ENCODE measurements around the gene EIF2B5.
A peak's percentile ranks its signal among the peaks of the same experiment; 100 is the strongest.
"Not testable (repeated sequence)": the region's sequence is repeated elsewhere in the genome, so short reads cannot be mapped to it uniquely, and the experiment has no call there.

EIF2B5 gene

GRCh38 chr3:184148076-184148475 lies 12.9 kb downstream of the EIF2B5 start:
- DNase-seq: no peak

DNA sequence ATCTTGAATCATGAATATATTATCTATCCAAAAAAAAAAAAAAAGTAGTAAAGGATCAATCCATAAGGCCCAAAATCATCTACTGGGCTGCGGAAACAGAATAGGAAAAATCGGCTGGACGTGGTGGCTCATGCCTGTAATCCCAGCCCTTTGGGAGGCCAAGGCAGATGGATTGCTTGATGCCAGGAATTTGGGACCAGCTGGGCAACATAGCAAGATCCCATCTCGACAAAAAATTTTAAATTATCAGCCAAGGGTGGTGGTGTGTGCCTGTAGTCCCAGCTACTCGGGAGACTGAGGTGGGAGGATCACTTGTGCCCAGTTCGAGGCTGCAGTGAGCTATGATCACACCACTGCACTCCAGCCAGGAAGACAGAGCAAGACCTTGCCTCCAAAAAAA lies 14.0 kb downstream of the EIF2B5 start:
- no peak for DNase-seq

DNA sequence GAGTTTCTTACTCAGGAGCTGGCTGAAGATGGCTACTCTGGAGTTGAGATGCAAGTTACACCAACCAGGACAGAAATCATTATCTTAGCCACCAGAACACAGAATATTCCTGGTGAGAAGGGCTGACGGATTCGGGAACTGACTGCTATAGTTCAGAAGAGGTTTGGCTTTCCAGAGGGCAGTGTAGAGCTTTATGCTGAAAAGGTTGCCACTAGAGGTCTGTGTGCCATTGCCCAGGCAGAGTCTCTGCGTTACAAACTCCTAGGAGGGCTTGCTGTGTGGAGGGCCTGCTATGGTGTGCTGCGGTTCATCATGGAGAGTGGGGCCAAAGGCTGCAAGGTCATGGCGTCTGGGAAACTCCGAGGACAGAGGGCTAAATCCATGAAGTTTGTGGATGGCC lies 14.6 kb downstream of the EIF2B5 start:
- DNase-seq: not testable (repeated sequence)

DNA sequence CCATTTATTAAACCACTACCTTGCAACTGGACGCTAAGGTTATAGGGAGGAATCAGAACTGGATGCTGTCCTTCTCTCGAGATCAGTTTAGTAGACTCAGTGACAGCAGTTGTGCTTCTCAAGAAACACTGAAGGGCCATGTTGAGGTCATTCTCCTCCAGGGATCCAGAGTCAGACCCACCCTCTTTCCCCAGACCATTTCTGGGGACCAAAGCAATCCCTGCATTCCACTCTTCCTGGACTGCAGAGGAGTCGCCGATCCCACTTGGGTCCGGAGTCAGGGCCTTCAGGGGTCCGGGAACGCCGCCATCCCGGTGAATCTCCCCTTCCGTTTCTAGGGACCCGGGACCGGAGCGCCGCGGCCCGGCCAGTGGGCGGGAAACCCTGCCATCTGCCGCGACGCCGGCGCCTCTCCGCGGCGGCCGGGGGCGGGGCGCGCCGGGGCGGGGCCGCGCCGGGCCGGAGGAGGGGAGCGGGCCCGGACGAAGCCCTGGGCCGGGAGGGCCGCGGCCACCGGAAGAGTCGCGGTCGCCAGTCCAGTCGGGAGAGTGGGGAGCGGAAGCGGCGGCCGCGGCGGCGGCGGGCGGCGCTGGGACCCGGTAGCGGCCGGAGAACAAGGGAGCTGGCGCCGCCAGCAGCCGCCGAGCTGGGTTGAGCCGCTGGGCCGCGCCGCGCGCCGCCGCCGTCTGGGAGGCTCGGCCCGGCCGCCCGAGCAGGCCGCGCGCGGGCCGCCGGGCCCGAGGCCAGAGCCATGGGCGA lies 19.9 kb downstream of the EIF2B5 start, which contains the start of gene DVL3:
Gene DVL3 (plus strand): TSS at position 493 of the 759 bp plus-strand sequence. CDS start 259 bp downstream, at position 752.
- peak; percentile 59 for DNase-seq

GRCh38 chr3:184155644-184156521 lies 20.7 kb downstream of the EIF2B5 start:
- peak; percentile 38 for DNase-seq

GRCh38 chr3:184156522-184156955 lies 21.4 kb downstream of the EIF2B5 start:
- no peak for DNase-seq

GRCh38 chr3:184157206-184157605 lies 22.0 kb downstream of the EIF2B5 start:
- DNase-seq: no peak

DNA sequence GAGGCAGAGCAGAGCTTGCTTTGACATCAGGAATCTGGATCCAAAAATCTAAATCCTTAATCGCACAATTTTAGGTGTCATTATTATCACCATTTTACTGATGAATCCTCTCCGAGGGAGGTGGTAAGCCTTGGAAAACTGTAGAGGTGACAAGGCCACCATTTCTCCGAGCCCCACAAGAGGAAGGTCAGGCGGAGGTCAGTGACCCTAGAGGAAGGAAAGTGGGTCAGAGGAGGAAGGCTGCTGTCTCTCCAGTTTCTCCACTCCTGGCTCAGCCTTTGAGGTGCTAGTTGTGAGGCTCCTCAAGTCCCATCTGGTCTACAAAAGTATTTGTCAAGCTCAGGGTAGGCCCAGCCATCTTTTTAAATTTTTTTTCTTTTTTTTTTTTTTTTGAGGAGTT lies 23.2 kb downstream of the EIF2B5 start:
- no peak for DNase-seq

- DNase-seq: no peak
Observed at GRCh38 chr3:184160456-184160855, 25.3 kb downstream of the EIF2B5 start.

- not testable (repeated sequence) for DNase-seq
Observed at GRCh38 chr3:184162571-184163070, 27.5 kb downstream of the EIF2B5 start.

DNA sequence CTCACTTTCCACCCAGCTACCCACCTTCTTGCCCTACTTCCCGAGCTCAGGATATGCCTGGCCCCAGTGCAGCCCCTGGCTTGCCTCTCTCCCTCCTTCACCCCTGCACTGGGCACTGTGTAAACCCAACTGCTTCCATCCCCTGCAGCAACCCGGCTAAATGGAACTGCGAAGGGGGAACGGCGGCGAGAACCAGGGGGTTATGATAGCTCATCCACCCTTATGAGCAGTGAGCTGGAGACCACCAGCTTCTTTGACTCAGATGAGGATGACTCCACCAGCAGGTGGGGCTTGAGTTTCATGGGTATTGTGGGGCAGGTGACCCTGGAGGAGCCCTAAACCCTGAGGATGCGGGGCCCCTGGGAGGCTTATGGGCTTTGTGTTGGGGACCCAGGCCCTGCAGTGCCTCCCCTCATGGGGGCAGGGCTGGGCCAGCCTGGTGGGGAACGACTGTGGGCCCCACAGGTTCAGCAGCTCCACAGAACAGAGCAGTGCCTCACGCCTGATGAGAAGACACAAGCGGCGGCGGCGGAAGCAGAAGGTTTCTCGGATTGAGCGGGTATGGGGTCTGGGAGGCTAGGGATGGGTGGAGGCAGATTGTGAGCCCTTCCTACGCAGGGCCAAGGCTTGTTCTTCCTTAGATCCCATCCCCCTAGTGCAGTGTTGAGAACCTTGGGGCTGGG lies 29.6 kb downstream of the EIF2B5 start:
- DNase-seq: no peak

DNA sequence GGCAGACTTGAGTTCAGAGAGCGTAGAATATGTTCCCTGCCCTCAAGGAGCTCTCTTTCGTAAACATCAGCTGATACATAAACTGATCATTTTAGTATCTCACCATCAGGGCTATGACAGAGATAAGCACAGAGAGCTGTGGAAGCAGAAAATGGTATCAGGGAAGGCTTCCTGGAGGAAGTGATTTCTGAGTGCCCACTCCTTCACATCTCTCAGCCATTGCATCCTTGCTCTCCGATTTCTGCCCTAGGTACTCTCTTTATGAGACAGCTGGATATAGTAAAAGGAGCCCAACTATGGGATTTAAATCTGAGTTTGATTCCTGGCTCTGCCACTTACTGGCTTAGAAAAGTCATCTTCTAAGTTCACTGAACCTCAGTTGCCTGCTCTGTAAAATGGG lies 30.4 kb downstream of the EIF2B5 start:
- no peak for DNase-seq

GRCh38 chr3:184166671-184167070 lies 31.5 kb downstream of the EIF2B5 start:
- no peak for DNase-seq

DNA sequence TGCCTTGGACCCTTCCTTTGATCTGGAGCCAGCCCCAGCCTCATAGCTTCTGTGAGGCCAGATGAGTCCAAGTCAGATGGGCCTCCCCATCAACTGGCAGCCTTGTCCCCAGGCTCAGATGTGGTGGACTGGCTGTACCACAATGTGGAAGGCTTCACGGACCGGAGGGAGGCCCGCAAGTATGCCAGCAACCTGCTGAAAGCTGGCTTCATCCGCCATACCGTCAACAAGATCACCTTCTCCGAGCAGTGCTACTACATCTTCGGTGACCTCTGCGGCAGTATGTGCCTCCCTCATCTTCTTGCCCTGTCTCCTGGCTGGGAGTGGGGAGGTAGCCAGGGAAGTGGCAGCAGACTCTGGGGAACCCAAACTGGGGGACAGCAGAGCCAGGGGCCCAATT lies 32.6 kb downstream of the EIF2B5 start:
- DNase-seq: no peak

DNA sequence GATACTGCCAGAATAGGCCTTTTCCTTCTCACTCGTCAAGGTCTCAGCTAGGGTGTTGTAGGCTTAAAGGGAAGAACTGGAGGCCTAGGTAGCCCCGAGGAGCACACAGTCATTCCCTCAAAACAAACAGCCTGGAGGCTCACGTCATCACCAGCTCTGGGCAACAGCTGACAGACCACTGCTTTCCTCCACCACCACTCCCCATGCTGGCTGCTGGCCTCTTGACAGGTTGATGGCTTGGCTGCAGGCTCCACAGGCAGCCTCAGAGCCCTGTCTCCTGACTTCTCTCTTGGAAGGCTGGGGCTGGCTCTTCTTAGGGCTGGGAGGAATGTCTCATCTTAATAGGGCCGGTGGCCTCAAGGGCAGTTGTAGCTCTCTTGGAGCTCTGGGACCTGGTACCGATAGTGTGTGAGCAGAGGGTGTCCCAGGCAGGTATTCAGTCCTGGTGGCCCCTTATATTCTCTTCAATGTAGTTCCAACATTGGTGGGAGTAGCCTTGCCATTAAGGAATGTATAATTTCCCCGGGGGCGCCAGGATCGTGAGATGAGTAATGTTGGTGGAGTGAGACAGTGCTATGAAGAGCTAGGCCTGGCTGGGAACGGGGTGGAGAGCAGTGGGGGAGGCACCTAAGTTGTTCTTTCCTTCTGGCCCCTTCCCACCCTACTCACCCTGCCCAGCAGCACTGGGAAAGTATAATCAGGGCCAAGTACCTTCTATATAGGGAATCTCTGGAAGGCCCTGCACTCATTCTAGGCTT lies 33.4 kb downstream of the EIF2B5 start:
- DNase-seq: no peak

GRCh38 chr3:184169896-184170875 lies 35.0 kb downstream of the EIF2B5 start:
- DNase-seq: no peak

- DNase-seq: no peak
Observed at GRCh38 chr3:184171562-184171961, 36.4 kb downstream of the EIF2B5 start.

- no peak for DNase-seq
Observed at GRCh38 chr3:184172681-184173373, 37.7 kb downstream of the EIF2B5 start.

DNA sequence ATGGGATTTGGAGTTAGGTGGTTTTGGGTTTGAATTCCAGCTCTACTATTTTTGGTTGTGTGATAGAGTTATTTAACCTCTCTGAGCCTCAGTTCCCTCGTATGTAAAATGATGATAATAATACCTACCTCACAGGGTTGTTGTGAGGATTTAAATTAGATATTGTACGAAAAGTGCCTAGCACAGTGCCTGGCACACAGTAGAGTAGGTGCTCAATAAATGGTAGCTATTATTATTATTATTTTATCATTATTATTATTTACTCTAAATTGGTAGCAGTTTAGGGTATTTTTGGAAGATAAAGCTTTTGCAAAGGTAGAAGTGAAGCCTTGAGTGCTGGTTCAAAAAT lies 38.2 kb downstream of the EIF2B5 start:
- no peak for DNase-seq

DNA sequence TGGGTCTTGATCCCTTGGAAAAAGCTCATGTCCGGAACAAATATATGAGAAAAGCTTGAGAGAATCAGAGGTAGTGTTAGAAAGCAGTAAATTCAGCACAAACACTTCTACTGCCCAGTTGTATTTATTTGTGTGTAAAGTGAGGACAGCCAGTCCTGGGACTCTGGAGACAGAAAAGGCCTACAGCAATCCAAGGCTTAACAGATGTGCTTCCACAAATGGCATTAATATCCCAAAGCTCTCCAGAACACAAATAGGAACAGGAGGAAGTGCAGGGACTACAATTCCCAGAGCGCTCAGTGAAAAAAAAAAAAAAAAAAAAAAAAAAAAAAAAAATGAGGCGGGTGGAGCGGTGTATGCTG lies 39.1 kb downstream of the EIF2B5 start:
- DNase-seq: no peak
